ENCODE measurements around the gene KRT77. TPM values are rescaled to one million over a fixed set of nuclear protein-coding genes. Genes with fewer than 3 reads are reported as not detected.

KRT77 gene
- polyA plus RNA-seq, 1 of the 3 experiments (the other 2 are of a cell fraction) = not detected

GRCh38 chr12:52677671-52678070 is 25.7 kb downstream of the KRT77 start:
- CTCF ChIA-PET = interaction anchor here (1.0 kb wide), 1 partner anchor 207 kb away, joined by 3 read pairs; no protein-coding TSS in a partner anchor
- no peaks in the 10 kb centered on the region for H3K36me3 ChIP-seq (replicated peaks in 1 of 2; ENCODE audit: control insufficient read depth in 1 of 2, insufficient read depth in 2 of 2, low read length in 1 of 2)
- no peak overlapping the region for H3K9ac ChIP-seq
- H3F3A ChIP-seq (replicated peaks; ENCODE audit: insufficient read depth) = no peaks in the 10 kb centered on the region
- TF ChIP-seq PBX3 (IDR thresholded peaks at IDR 0.05) = no peak
- no peak for TF ChIP-seq MEF2A (IDR thresholded peaks at IDR 0.05; ENCODE audit: borderline replicate concordance, low read depth)
- TF ChIP-seq EZH2phosphoT487 (IDR thresholded peaks at IDR 0.05; ENCODE audit: borderline replicate concordance, low read depth) = no peak
- TF ChIP-seq FOSL2 (IDR thresholded peaks at IDR 0.05; ENCODE audit: borderline replicate concordance, low read depth) = no peak
- no peak for TF ChIP-seq SIN3A (IDR thresholded peaks at IDR 0.05; ENCODE audit: borderline replicate concordance, low read depth, low read length)
- no peak for TF ChIP-seq FOXJ3 (CRISPR knock-in tag; IDR thresholded peaks at IDR 0.05)
- TF ChIP-seq TEAD4 (IDR thresholded peaks at IDR 0.05; ENCODE audit: borderline replicate concordance, insufficient read depth) = no peak
- TF ChIP-seq ELF1 (IDR thresholded peaks at IDR 0.05) = no peak
- TF ChIP-seq NRF1 (IDR thresholded peaks at IDR 0.05; ENCODE audit: low read depth, low read length) = no peak
- no peak for TF ChIP-seq GABPA (IDR thresholded peaks at IDR 0.05; ENCODE audit: low read depth)
- TF ChIP-seq MAX (IDR thresholded peaks at IDR 0.05; ENCODE audit: low read depth) = no peak
- no peak for TF ChIP-seq IRF3 (IDR thresholded peaks at IDR 0.05; ENCODE audit: low read depth, low read length)
- TF ChIP-seq EP300 (IDR thresholded peaks at IDR 0.05; ENCODE audit: borderline replicate concordance in 1 of 2, low read depth in 1 of 2, low read length in 1 of 2) = no peak
- H3K4me2 ChIP-seq = no peak overlapping the region
- no peaks in the 10 kb centered on the region for H3K9me3 ChIP-seq
- no peak for DNase-seq
- POLR2A ChIA-PET = no interaction called here
- 0% methylated on average over 1 of the region's 1 CpG for WGBS (ENCODE audit: low lambda C conversion rate)
- peaks cover 43% of the 10 kb centered on the region; the same call in 1 of the 2 replicates for H3K27me3 ChIP-seq (ENCODE audit: insufficient read depth)
- no peak overlapping the region for H3K27ac ChIP-seq (ENCODE audit: low read depth in 2 of 2, low read length in 1 of 2)
- no peaks in the 10 kb centered on the region for H3K9me2 ChIP-seq
- H4K20me1 ChIP-seq (ENCODE audit: insufficient read depth) = no peaks in the 10 kb centered on the region
- H3K4me1 ChIP-seq (ENCODE audit: control insufficient read depth in 1 of 2, insufficient read depth in 2 of 2, low read depth in 1 of 2, low read length in 1 of 2) = no peaks in the 10 kb centered on the region
- H3K79me2 ChIP-seq (ENCODE audit: insufficient read depth) = no peaks in the 10 kb centered on the region
- H3K4me3 ChIP-seq (ENCODE audit: low read depth in 2 of 2, low read length in 1 of 2) = no peak overlapping the region
- no peak overlapping the region for H2AFZ ChIP-seq (ENCODE audit: low read depth)

- no peaks in the 10 kb centered on the region for H3K36me3 ChIP-seq (replicated peaks in 1 of 2; ENCODE audit: control insufficient read depth in 1 of 2, insufficient read depth in 2 of 2, low read length in 1 of 2)
- CTCF ChIA-PET = no interaction called here
- H3F3A ChIP-seq (replicated peaks; ENCODE audit: insufficient read depth) = no peaks in the 10 kb centered on the region
- POLR2A ChIA-PET = no interaction called here
- no peak overlapping the region for H2AFZ ChIP-seq (ENCODE audit: low read depth)
- H3K9me2 ChIP-seq = no peaks in the 10 kb centered on the region
- no peak overlapping the region for H3K4me2 ChIP-seq
- no peaks in the 10 kb centered on the region for H3K4me1 ChIP-seq (ENCODE audit: control insufficient read depth in 1 of 2, insufficient read depth in 2 of 2, low read depth in 1 of 2, low read length in 1 of 2)
- 25% methylated on average over 5 of the region's 5 CpGs for whole genome bisulfite sequencing (ENCODE audit: low lambda C conversion rate)
- no peak overlapping the region for H3K4me3 ChIP-seq (ENCODE audit: low read depth in 2 of 2, low read length in 1 of 2)
- H3K27me3 ChIP-seq (ENCODE audit: insufficient read depth) = peaks cover 43% of the 10 kb centered on the region; the same call in 1 of the 2 replicates
- H4K20me1 ChIP-seq (ENCODE audit: insufficient read depth) = no peaks in the 10 kb centered on the region
- no peak for DNase-seq
- H3K9me3 ChIP-seq = no peaks in the 10 kb centered on the region
- no peaks in the 10 kb centered on the region for H3K79me2 ChIP-seq (ENCODE audit: insufficient read depth)
- H3K27ac ChIP-seq (ENCODE audit: low read depth in 2 of 2, low read length in 1 of 2) = no peak overlapping the region
- no peak overlapping the region for H3K9ac ChIP-seq
- TF ChIP-seq USF1 (IDR thresholded peaks at IDR 0.05; ENCODE audit: borderline replicate concordance, low read depth) = no peak
- no peak for TF ChIP-seq MEF2A (IDR thresholded peaks at IDR 0.05; ENCODE audit: borderline replicate concordance, low read depth)
- TF ChIP-seq TEAD4 (IDR thresholded peaks at IDR 0.05; ENCODE audit: borderline replicate concordance, insufficient read depth) = no peak
- TF ChIP-seq IRF3 (IDR thresholded peaks at IDR 0.05; ENCODE audit: low read depth, low read length) = no peak
- no peak for TF ChIP-seq NFIC (IDR thresholded peaks at IDR 0.05; ENCODE audit: borderline replicate concordance)
- no peak for TF ChIP-seq ELF1 (IDR thresholded peaks at IDR 0.05)
Measured at GRCh38 chr12:52677126-52677525, 26.2 kb downstream of the KRT77 start.

All from SK-N-SH (cell line).